WTC11 (cell line): Measurements from ENCODE around the gene SLC24A1. TPM values are rescaled to one million over a fixed set of nuclear protein-coding genes. Genes with fewer than 3 reads are reported as not detected.

ENCODE experiments used
- ATAC-seq: fragments of 200-7000 bp; cut with Tn5 transposase; 2 replicates; pipeline ENCODE4 v1.10.0; 2021; ENCODE audit warnings: mild to moderate bottlenecking, moderate library complexity
- CTCF ChIA-PET: fragments of 300-600 bp; sonication (Branson Sonifier 250); formaldehyde crosslinking; loops from one replicate; lab custom pipeline; 2021; ENCODE audit warnings: antibody characterized with exemption; lab: Charles Lee
- POLR2A ChIA-PET: fragments of 350-600 bp; sonication (Branson Sonifier 250); formaldehyde crosslinking; loops from one replicate; lab custom pipeline; 2021; ENCODE audit warnings: antibody characterized with exemption; lab: Charles Lee
- DNase-seq: peaks from one replicate; pipeline ENCODE4 v3.0.0; 2021; ENCODE audit warnings: low spot score
- H3K27ac Mint-ChIP-seq: 2 replicates; pipeline ENCODE4 v1.8.0; 2021; ENCODE audit warnings: mixed read lengths
- H3K27me3 Mint-ChIP-seq: 2 replicates; pipeline ENCODE4 v1.8.0; 2021; ENCODE audit warnings: low read depth, mild to moderate bottlenecking, moderate library complexity, mixed read lengths
- H3K36me3 Mint-ChIP-seq: 2 replicates; pipeline ENCODE4 v1.8.0; 2021; ENCODE audit warnings: mixed read lengths
- H3K4me1 Mint-ChIP-seq: 2 replicates; pipeline ENCODE4 v1.8.0; 2022; ENCODE audit warnings: mixed read lengths
- H3K4me3 Mint-ChIP-seq: 2 replicates; pipeline ENCODE4 v1.8.0; 2021; ENCODE audit warnings: mild to moderate bottlenecking, moderate library complexity, mixed read lengths
- H3K9me3 Mint-ChIP-seq: 2 replicates; pipeline ENCODE4 v1.8.0; 2021; ENCODE audit warnings: mixed read lengths
- ATF1 ChIP-seq: sonication (generic); formaldehyde crosslinking; IDR thresholded peaks from 2 replicates; pipeline ENCODE4 v1.8.1; 2023; ENCODE audit warnings: mild to moderate bottlenecking, moderate library complexity, missing genetic modification reagents
- E2F5 ChIP-seq: sonication (generic); formaldehyde crosslinking; IDR thresholded peaks from 2 replicates; pipeline ENCODE4 v1.8.1; 2022; ENCODE audit warnings: mild to moderate bottlenecking, moderate library complexity, missing genetic modification reagents
- FOXP4 ChIP-seq: sonication (generic); formaldehyde crosslinking; IDR thresholded peaks from 2 replicates; pipeline ENCODE4 v1.8.0; 2022; ENCODE audit warnings: mild to moderate bottlenecking, missing genetic modification reagents
- NR1H2 ChIP-seq: sonication (generic); formaldehyde crosslinking; IDR thresholded peaks from 2 replicates; pipeline ENCODE4 v1.9.0; 2021; ENCODE audit warnings: mild to moderate bottlenecking, moderate library complexity, missing genetic modification reagents
- STAT6 ChIP-seq: sonication (generic); formaldehyde crosslinking; conservative IDR thresholded peaks from 2 replicates; pipeline ENCODE4 v1.8.1; 2023; ENCODE audit warnings: mild to moderate bottlenecking, low read depth, missing genetic modification reagents, moderate library complexity
- TEAD1 ChIP-seq: sonication (generic); formaldehyde crosslinking; IDR thresholded peaks from 2 replicates; pipeline ENCODE4 v1.8.0; 2022; ENCODE audit warnings: mild to moderate bottlenecking, missing genetic modification reagents
- TEAD4 ChIP-seq: sonication (generic); formaldehyde crosslinking; IDR thresholded peaks from 2 replicates; pipeline ENCODE4 v1.8.0; 2022; ENCODE audit warnings: mild to moderate bottlenecking, missing genetic modification reagents
- ZMAT4 ChIP-seq: fragments of 250-450 bp; sonication (Bioruptor Pico); IDR thresholded peaks from 2 replicates; pipeline ENCODE4 v1.9.0; 2021; ENCODE audit warnings: mild to moderate bottlenecking
- ZNF281 ChIP-seq: sonication (generic); formaldehyde crosslinking; IDR thresholded peaks from 2 replicates; pipeline ENCODE4 v1.8.0; 2023; ENCODE audit warnings: mild to moderate bottlenecking, missing genetic modification reagents
- ZNF512 ChIP-seq: sonication (generic); formaldehyde crosslinking; IDR thresholded peaks from 2 replicates; pipeline ENCODE4 v1.8.1; 2022; ENCODE audit warnings: missing genetic modification reagents, borderline replicate concordance
- ZNF532 ChIP-seq: fragments of 250-450 bp; sonication (Bioruptor Pico); IDR thresholded peaks from 2 replicates; pipeline ENCODE4 v1.9.0; 2021; ENCODE audit warnings: mild to moderate bottlenecking, borderline replicate concordance
- total RNA-seq: library from RNA; stranded (reverse); gene quantifications from 3 replicates; pipeline ENCODE4 v1.2.3, GENCODE V29; 2021
- TF ChIP-seq, protein P1 (sequence below): sonication (generic); formaldehyde crosslinking; IDR thresholded peaks from 2 replicates; pipeline ENCODE4 v1.8.1; 2022; ENCODE audit warnings: mild to moderate bottlenecking, missing genetic modification reagents, moderate library complexity, borderline replicate concordance
- TF ChIP-seq, protein P2 (sequence below): sonication (generic); formaldehyde crosslinking; IDR thresholded peaks from 2 replicates; pipeline ENCODE4 v1.8.1; 2022; ENCODE audit warnings: low read depth, mild to moderate bottlenecking, moderate library complexity, missing genetic modification reagents, borderline replicate concordance
- TF ChIP-seq, protein P3 (sequence below): sonication (generic); formaldehyde crosslinking; IDR thresholded peaks from 2 replicates; pipeline ENCODE4 v1.8.0; 2023; ENCODE audit warnings: missing genetic modification reagents, mild to moderate bottlenecking, borderline replicate concordance

Gene SLC24A1
- total RNA-seq, 1 experiment from 2014 or later: 7.0 TPM

- Mint-ChIP-seq H3K9me3 (no peaks in the 10 kb centered on the region), H3K27ac (no peak overlapping the region), H3K4me1 (no peaks in the 10 kb centered on the region), H3K4me3 (no peak overlapping the region), H3K27me3 (no peaks in the 10 kb centered on the region), H3K36me3 (no peaks in the 10 kb centered on the region)
- ChIA-PET POLR2A (interaction anchor here (0.6 kb wide), 1 partner anchor 57 kb away, joined by 4 read pairs; no protein-coding TSS in a partner anchor), CTCF (no interaction called here)
- DNase-seq (no peak), ATAC-seq (no peak)
- TF ChIP-seq, protein P1, sequence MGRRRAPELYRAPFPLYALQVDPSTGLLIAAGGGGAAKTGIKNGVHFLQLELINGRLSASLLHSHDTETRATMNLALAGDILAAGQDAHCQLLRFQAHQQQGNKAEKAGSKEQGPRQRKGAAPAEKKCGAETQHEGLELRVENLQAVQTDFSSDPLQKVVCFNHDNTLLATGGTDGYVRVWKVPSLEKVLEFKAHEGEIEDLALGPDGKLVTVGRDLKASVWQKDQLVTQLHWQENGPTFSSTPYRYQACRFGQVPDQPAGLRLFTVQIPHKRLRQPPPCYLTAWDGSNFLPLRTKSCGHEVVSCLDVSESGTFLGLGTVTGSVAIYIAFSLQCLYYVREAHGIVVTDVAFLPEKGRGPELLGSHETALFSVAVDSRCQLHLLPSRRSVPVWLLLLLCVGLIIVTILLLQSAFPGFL (CRISPR knock-in tag): no peak
- TF ChIP-seq ATF1 (CRISPR knock-in tag): no peak
- TF ChIP-seq, protein P2, sequence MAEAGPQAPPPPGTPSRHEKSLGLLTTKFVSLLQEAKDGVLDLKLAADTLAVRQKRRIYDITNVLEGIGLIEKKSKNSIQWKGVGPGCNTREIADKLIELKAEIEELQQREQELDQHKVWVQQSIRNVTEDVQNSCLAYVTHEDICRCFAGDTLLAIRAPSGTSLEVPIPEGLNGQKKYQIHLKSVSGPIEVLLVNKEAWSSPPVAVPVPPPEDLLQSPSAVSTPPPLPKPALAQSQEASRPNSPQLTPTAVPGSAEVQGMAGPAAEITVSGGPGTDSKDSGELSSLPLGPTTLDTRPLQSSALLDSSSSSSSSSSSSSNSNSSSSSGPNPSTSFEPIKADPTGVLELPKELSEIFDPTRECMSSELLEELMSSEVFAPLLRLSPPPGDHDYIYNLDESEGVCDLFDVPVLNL: no peak
- TF ChIP-seq FOXP4 (CRISPR knock-in tag): no peak
- TF ChIP-seq ZNF281 (CRISPR knock-in tag): no peak
- TF ChIP-seq E2F5 (CRISPR knock-in tag): no peak
- no peak for TF ChIP-seq TEAD4 (CRISPR knock-in tag)
- no peak for TF ChIP-seq ZNF532
- no peak for TF ChIP-seq TEAD1 (CRISPR knock-in tag)
- no peak for TF ChIP-seq ZNF512 (CRISPR knock-in tag)
- no peak for TF ChIP-seq NR1H2 (CRISPR knock-in tag)
- no peak for TF ChIP-seq ZMAT4 (CRISPR knock-in tag)
- TF ChIP-seq, protein P3, sequence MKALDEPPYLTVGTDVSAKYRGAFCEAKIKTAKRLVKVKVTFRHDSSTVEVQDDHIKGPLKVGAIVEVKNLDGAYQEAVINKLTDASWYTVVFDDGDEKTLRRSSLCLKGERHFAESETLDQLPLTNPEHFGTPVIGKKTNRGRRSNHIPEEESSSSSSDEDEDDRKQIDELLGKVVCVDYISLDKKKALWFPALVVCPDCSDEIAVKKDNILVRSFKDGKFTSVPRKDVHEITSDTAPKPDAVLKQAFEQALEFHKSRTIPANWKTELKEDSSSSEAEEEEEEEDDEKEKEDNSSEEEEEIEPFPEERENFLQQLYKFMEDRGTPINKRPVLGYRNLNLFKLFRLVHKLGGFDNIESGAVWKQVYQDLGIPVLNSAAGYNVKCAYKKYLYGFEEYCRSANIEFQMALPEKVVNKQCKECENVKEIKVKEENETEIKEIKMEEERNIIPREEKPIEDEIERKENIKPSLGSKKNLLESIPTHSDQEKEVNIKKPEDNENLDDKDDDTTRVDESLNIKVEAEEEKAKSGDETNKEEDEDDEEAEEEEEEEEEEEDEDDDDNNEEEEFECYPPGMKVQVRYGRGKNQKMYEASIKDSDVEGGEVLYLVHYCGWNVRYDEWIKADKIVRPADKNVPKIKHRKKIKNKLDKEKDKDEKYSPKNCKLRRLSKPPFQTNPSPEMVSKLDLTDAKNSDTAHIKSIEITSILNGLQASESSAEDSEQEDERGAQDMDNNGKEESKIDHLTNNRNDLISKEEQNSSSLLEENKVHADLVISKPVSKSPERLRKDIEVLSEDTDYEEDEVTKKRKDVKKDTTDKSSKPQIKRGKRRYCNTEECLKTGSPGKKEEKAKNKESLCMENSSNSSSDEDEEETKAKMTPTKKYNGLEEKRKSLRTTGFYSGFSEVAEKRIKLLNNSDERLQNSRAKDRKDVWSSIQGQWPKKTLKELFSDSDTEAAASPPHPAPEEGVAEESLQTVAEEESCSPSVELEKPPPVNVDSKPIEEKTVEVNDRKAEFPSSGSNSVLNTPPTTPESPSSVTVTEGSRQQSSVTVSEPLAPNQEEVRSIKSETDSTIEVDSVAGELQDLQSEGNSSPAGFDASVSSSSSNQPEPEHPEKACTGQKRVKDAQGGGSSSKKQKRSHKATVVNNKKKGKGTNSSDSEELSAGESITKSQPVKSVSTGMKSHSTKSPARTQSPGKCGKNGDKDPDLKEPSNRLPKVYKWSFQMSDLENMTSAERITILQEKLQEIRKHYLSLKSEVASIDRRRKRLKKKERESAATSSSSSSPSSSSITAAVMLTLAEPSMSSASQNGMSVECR (CRISPR knock-in tag): no peak
- TF ChIP-seq STAT6 (CRISPR knock-in tag): no peak
Measured at GRCh38 chr15:65690778-65691177, 69.0 kb downstream of the SLC24A1 start.
